ENCODE data around the gene TP53I3.
A peak's percentile ranks its signal among the peaks of the same experiment; 100 is the strongest.
"Not testable (repeated sequence)": the region's sequence is repeated elsewhere in the genome, so short reads cannot be mapped to it uniquely, and the experiment has no call there.

TP53I3 gene

DNA sequence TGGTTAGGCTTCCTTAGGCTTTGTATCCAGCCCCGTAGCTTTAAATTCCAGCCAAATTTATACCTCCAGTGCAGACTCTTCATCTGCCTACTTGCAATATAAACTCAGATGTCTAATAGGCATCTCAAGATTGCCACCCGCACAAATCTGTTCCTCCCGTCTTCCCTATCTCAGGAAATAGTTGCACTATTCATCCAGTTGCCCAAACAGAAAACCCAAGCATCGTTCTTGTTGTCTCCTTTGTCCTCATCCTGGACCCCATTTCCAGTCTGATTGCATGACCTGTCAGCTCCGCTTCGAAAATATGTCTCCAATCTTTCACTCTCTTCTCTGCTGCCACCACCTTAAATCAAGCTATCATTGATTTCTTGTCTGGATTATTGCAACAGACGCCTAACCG is 32.8 kb downstream of the TP53I3 start:
- DNase-seq = no peak

DNA sequence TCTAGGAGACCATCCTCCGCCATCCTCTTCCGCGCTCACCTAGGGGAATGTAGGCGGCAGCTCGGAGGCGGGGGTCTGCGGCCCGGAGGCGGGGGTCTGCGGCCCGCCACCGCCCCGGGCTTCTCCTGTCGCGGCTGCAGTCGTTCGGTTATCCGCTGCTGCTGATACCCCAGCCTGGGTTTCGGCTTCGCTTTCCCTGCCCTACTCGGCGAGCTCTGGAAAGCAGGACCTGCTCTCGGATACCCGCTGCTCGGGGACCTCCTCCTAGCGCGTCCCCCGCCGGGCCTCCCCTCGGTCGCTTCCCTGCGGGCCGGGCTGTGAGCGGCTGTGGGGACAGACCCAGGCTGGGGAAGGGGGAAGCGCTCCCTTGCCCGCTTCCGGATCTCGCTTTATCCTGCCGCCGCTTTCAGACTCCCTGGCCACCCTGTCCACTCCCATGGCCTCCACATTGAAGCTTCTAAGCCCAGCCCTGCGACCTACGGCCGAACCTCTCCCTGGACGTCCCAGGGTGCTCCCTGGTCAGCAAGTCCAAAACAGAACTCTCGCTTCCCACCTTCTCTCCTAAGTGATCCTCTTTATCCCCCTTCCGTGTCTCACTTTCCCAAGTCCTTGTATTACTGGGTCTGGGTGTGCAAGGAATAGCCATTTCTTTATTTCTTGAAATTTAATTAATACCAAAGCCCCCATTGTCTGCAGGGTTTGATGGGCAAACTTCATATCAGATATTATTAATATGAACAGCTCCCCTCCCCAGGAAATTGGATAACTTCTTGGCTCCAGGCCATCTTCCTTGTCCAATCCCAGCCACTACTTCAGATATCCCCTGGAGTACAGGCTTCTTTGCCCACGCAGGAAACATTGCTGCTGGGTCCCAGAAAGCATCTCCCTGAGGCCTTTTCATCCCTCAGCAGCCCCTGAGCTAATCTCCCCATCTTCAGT is 34.3 kb downstream of the TP53I3 start:
- DNase-seq = peak; percentile 7

DNA sequence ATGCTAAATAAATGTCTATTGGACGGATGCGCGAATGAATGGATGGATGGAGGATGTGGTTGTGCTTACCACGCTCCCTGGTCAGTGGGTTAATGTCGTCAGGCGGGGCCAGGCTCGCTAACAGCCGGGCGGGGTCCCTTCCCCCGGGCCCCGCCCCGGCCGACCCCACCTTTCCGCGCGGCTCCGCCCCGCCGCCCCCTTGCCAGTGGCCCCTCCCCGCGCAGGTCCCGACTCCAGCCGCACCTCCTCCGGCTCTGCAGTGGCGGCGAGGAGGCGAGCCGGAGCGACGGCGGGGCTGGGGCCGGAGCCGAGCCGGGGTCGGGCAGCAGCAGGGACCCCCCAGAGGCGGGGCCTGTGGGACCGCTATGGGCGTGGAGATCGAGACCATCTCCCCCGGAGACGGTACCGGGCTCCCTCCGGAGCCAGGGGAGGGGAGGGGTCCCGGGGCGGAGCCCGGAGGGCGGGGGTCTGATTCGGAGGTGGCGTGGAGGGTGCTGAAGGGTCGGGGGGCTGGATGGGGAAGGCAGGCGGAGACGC is 35.1 kb downstream of the TP53I3 start, which contains the start of gene FKBP1B:
Gene FKBP1B, plus strand, starts transcription at position 257 of the 537 bp plus-strand sequence. Its CDS starts 109 bp downstream, at position 366.
- DNase-seq = peak; percentile 49

DNA sequence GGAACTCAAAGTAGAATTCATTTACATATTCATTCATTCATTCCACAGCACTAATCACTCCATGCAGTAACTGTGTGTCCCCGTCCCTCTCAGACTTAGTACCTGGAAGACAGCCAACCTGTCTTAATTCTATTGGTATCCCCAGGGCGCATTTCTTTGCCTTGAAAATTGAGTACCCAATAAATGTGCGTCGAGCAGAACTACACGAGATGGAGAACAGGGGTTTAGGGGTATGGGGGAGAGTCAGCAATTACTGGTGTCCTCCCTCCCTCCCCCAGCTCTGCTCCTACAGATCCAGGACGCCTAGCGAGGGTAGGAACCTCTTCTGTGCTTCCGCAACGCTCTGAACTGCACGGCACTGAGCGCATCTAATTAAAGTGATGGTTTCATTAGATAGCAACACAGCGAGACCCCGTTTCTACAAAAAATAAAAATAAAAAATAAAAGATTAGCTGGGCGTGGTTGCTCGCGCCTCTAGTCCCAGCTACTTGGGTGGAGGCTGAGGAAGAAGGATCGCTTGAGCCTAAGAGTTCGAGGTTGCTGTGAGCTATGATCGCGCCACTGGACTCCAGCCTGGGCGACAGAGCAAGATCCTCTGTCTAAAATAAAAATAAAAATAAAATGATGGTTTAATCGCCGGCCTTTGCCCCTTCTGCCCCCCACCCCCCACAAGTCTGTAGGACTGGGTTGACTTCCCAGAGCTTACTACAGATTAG is 35.7 kb downstream of the TP53I3 start:
- DNase-seq = no peak

DNA sequence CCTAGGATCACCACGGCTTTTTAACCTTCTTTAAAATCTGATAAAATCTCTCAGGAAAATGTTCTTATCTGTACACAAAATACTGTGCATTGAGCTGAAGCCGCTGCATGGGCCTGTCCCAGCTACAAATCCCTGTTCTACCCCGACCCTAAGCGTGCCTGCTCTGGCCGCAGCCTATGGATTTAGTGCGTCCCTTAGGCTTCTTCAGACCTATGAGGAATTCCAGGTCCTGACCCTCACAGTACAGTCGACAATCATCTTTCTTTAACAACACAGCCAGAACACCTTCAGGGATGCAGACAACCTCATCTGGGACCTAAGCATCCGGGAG is 37.0 kb downstream of the TP53I3 start:
- DNase-seq = no peak

DNA sequence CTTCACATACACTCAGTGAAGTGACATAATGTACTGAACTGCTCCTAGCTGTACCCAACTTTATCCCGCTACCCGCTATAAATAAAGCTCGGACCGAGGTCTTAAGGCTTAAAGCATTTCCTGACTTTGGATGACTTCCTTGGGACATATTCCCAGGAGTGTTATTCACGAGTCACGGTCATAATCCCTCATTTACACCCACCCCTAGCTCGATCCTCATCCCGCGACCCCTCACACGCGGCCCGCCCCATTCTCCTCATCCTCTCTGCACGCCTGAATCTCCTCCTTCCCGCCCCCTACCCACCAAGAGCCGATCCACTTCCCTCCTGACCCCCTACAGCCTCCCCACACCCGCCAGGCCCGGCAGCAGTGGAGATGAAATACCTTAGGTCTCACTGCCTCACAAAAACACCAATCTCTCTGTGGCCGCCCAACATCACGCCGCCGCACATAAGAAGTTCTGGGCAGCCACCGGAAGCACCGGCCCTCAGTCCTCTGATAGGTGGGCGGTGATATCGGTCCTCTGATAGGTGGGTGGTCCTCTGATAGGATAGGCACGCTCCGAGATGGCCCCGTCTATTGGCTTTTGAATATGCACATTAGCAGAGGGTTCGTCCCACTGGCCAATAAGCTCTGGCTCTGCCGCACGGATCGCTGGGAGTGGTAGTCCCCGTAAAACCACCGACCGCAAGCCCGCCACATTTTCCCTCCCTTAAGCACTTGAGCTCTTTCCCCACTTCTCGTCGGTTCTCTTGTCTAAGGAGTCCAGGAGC is 37.5 kb downstream of the TP53I3 start, which contains the start of gene WDCP:
Gene WDCP, minus strand, starts transcription at position 462 of the 773 bp plus-strand sequence. CDS start 7,897 bp downstream, outside the sequence.
- peak; percentile 95 for DNase-seq

DNA sequence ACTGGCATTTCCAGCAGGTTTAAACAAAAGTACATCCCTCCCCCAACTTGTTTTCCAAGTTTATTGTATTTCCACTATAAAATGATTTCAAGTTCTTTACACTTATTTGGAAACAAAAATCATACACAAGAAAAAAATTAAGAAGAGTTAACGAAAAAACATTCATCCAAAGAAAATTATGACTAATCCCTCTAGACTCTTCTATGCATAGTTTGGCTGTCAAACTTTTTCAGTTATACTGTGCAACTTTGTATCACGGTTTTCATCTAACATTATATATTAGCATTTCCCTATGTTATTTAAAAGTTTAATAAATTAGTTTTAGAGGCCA is 38.1 kb downstream of the TP53I3 start:
- DNase-seq = no peak

DNA sequence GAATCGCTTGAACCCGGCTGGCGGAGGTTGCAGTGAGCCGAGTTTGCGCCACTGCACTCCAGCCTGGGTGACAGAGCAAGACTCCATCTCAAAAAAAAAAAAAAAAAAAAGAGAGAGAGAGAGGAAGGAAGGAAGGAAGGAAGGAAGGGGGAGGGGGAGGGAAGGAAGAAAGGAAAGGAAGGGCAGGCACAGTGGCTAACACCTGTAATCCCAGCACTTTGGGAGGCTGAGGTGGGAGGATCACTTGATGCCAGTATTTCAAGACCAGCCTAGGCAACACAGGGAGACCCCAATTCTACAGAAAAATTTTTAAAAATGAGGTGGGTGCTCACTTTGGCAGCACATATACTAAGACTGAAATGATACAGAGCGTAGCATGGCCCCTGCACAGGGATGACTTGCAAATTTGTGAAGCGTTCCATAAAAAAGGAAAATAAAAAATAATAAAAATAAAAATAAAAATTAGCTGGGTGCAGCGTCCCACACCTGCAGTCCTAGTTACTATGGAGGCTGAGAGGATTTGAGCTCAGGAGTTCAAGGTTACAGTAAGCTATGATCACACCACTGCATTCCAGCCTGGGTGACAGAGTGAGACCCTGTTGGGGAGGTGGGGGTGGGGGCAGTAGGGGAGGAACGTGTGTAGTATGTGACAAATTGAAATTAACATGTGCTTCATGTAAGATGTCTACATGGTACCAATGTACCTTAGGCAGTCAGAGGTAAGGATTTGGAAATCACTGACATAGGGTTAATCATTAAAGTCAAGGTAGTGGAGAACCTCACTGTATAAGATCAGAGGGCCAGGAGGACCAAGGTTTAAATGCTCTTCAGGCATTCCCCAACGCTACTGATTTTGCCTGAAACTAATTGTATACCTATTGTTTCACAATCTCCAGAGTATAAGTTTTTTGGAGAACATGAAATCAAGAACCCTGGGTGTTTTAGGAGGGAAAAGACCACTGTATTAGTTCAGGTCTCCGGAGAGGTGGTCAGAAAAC is 38.8 kb downstream of the TP53I3 start:
- no peak for DNase-seq

DNA sequence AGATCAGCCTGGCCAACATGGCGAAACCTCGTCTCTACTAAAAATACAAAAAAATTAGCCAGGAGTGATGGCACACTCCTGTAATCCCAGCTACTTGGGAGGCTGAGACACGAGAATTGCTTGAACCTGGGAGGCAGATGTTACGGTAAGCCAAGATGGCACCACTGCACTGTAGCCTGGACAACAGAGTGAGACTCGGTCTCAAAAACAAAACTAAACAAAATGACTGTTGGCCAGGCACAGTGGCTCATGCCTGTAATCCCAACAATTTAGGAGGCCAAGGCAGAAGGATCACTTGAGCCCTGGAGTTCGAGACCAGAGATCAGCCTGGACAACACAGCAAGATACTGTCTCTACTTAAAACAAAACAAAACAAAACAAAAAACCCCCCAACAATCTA is 41.5 kb downstream of the TP53I3 start:
- DNase-seq = not testable (repeated sequence)

DNA sequence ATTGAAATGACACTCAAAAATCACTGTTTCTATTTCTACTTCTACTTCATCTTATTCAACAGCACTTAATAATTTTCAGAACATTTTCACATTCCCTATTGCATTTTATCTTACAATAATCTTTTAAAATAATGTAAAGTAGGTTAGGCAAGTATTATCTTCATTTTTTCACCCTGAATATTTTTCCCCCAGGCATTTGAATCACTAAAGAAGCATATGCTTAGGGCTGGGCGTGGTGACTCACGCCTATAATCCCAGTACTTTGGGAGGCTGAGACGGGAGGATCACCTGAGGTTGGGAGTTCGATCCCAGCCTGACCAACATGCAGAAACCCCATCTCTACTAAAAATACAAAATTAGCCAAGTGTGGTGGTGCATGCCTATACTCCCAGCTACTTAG is 44.1 kb downstream of the TP53I3 start:
- DNase-seq = no peak

DNA sequence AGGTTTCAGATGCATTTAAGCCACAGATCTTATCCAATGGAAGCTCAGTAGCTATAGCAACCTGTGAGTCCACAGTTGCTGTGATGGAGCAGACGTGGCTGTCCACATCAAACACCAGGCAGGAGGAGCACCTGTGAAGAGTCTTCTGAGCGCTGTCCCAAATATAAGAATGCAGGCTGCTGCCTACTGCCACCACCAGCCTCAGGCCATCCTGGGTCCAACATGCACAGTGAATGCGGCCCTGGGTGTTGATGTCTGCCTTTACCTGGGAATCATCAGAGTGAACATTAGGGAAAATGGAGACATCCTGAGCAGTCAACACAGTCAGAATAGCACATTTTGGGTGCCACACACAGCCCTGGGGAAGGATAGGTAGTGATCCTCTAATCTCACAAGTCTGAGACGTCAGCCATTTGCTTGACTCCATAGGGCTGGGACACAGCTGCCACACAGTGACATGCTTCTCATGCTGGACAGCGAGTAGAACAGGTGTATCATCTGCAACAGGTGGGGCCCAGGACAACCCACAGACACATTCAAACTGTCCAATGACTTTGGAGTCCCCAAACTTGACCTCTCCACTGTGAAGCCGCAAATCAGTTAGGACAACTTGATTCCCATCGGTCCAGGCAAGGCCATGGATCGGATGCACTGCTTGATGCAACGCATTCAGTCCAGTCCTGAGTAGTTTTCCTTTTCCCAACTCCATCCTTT is 45.7 kb downstream of the TP53I3 start:
- DNase-seq = no peak

Data from stimulated activated CD4-positive, alpha-beta T cell treated with anti-CD3 and anti-CD28 coated beads, Interleukin-4, amount 100 ng/mL, for 24 hours (primary cell).